ENCODE measurements around the gene RRAGD. TPM values are rescaled to one million over a fixed set of nuclear protein-coding genes. Genes with fewer than 3 reads are reported as not detected.

The RRAGD gene
- total RNA-seq (2014; rRNA removed; shearing (Covaris generic)) = 11.3 and 18.4 TPM in 2 replicates

GRCh38 chr6:89412071-89413005 lies at the start of gene RRAGD:
RRAGD (minus strand) TSS chr6:89412273; CDS start chr6:89411993, 280 bp downstream.
- in situ Hi-C loops (cut with HindIII; ENCODE audit: low sequenced_read_pairs) = no loop called here
- DNase-seq (ENCODE audit: low spot score) = peak; percentile 90

GRCh38 chr6:89460713-89461112 lies 48.6 kb upstream of the RRAGD start:
- in situ Hi-C loops (cut with HindIII; ENCODE audit: low sequenced_read_pairs) = no loop called here
- DNase-seq (ENCODE audit: low spot score) = no peak

GRCh38 chr6:89459501-89459900 lies 47.4 kb upstream of the RRAGD start:
- DNase-seq (ENCODE audit: low spot score) = no peak
- in situ Hi-C loops (cut with HindIII; ENCODE audit: low sequenced_read_pairs) = no loop called here

GRCh38 chr6:89458704-89459103 lies 46.6 kb upstream of the RRAGD start:
- in situ Hi-C loops (cut with HindIII; ENCODE audit: low sequenced_read_pairs) = no loop called here
- DNase-seq (ENCODE audit: low spot score) = no peak

- DNase-seq (ENCODE audit: low spot score) = no peak
- in situ Hi-C loops (cut with HindIII; ENCODE audit: low sequenced_read_pairs) = no loop called here
Measured at GRCh38 chr6:89454300-89454699, 42.2 kb upstream of the RRAGD start.

- in situ Hi-C loops (cut with HindIII; ENCODE audit: low sequenced_read_pairs) = no loop called here
- no peak for DNase-seq (ENCODE audit: low spot score)
Measured at GRCh38 chr6:89452281-89452680, 40.2 kb upstream of the RRAGD start.

- DNase-seq (ENCODE audit: low spot score) = no peak
- in situ Hi-C loops (cut with HindIII; ENCODE audit: low sequenced_read_pairs) = no loop called here
Measured at GRCh38 chr6:89449193-89449592, 37.1 kb upstream of the RRAGD start.

GRCh38 chr6:89443658-89444057 lies 31.6 kb upstream of the RRAGD start:
- in situ Hi-C loops (cut with HindIII; ENCODE audit: low sequenced_read_pairs) = no loop called here
- no peak for DNase-seq (ENCODE audit: low spot score)

- in situ Hi-C loops (cut with HindIII; ENCODE audit: low sequenced_read_pairs) = no loop called here
- DNase-seq (ENCODE audit: low spot score) = no peak
Measured at GRCh38 chr6:89440200-89440599, 28.1 kb upstream of the RRAGD start.

GRCh38 chr6:89439014-89439413 lies 26.9 kb upstream of the RRAGD start:
- in situ Hi-C loops (cut with HindIII; ENCODE audit: low sequenced_read_pairs) = loop anchor here (10.0 kb wide), 1 partner anchor 196 kb away; the partner anchor contains the start of gene LYRM2
- no peak for DNase-seq (ENCODE audit: low spot score)

GRCh38 chr6:89438248-89438647 lies 26.2 kb upstream of the RRAGD start:
- no peak for DNase-seq (ENCODE audit: low spot score)
- in situ Hi-C loops (cut with HindIII; ENCODE audit: low sequenced_read_pairs) = loop anchor here (10.0 kb wide), 1 partner anchor 197 kb away; the partner anchor contains the start of gene LYRM2

GRCh38 chr6:89436226-89436625 lies 24.2 kb upstream of the RRAGD start:
- DNase-seq (ENCODE audit: low spot score) = no peak
- in situ Hi-C loops (cut with HindIII; ENCODE audit: low sequenced_read_pairs) = loop anchor here (10.0 kb wide), 1 partner anchor 199 kb away; the partner anchor contains the start of gene LYRM2

GRCh38 chr6:89434954-89435353 lies 22.9 kb upstream of the RRAGD start:
- in situ Hi-C loops (cut with HindIII; ENCODE audit: low sequenced_read_pairs) = loop anchor here (10.0 kb wide), 1 partner anchor 200 kb away; the partner anchor contains the start of gene LYRM2
- DNase-seq (ENCODE audit: low spot score) = peak; percentile 85

- in situ Hi-C loops (cut with HindIII; ENCODE audit: low sequenced_read_pairs) = loop anchor here (10.0 kb wide), 1 partner anchor 201 kb away; the partner anchor contains the start of gene LYRM2
Measured at GRCh38 chr6:89434150-89434499, 22.1 kb upstream of the RRAGD start.

GRCh38 chr6:89433252-89434149 lies 21.4 kb upstream of the RRAGD start:
- in situ Hi-C loops (cut with HindIII; ENCODE audit: low sequenced_read_pairs) = loop anchor here (10.0 kb wide), 1 partner anchor 201 kb away; the partner anchor contains the start of gene LYRM2
- peak; percentile 77 for DNase-seq (ENCODE audit: low spot score)

More at GRCh38 chr6:89434150-89434499, 22.1 kb upstream of the RRAGD start:
- DNase-seq (ENCODE audit: low spot score) = no peak

GRCh38 chr6:89432875-89433251 lies 20.8 kb upstream of the RRAGD start, which contains the start of gene ANKRD6:
ANKRD6 (plus strand) TSS chr6:89433152; CDS start chr6:89566977, 133,825 bp downstream.
- in situ Hi-C loops (cut with HindIII; ENCODE audit: low sequenced_read_pairs) = loop anchor here (10.0 kb wide), 1 partner anchor 202 kb away; the partner anchor contains the start of gene LYRM2
- DNase-seq (ENCODE audit: low spot score) = peak; percentile 63

GRCh38 chr6:89430201-89430962 lies 18.3 kb upstream of the RRAGD start:
- DNase-seq (ENCODE audit: low spot score) = no peak
- in situ Hi-C loops (cut with HindIII; ENCODE audit: low sequenced_read_pairs) = loop anchor here (10.0 kb wide), 1 partner anchor 204 kb away; the partner anchor contains the start of gene LYRM2

GRCh38 chr6:89416796-89417195 lies 4.7 kb upstream of the RRAGD start:
- in situ Hi-C loops (cut with HindIII; ENCODE audit: low sequenced_read_pairs) = no loop called here
- DNase-seq (ENCODE audit: low spot score) = no peak

Data from G401 (cell line).